ENCODE data around the gene PYY.

GRCh38 chr17:43953746-43954145, at the start of gene PYY:
- no peak for TF ChIP-seq CTCF (IDR thresholded peaks at IDR 0.05)
- no peak for TF ChIP-seq POLR2A (IDR thresholded peaks at IDR 0.05)

Measured in Peyer's patch (tissue), 4 donors.